NAMALWA (cell line): ENCODE measurements around the gene RALB.

Experiments
- DNase-seq: peaks from one replicate; pipeline ENCODE4 v3.0.0-alpha.2; 2015; ENCODE audit warnings: low spot score

The RALB gene

DNA sequence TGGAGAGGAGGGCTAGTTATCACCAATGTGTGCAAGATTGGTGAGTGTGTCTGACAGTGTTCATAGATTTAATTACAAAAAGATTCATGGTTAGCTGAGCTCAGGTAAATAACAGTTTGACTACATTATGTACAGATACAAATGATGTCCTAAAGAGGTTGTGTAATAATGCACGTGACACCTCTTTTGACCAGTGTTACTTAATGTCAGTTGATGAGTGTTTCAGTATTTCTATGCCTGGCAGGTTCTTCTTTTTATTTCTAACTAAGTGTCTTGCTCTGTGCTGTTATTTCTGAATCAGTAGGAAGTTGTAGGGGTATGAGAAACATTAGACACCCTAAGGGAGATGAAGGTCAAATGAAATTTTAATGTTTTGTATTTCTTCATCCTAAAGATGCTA, 85.4 kb downstream of the RALB start:
- DNase-seq: no peak

DNA sequence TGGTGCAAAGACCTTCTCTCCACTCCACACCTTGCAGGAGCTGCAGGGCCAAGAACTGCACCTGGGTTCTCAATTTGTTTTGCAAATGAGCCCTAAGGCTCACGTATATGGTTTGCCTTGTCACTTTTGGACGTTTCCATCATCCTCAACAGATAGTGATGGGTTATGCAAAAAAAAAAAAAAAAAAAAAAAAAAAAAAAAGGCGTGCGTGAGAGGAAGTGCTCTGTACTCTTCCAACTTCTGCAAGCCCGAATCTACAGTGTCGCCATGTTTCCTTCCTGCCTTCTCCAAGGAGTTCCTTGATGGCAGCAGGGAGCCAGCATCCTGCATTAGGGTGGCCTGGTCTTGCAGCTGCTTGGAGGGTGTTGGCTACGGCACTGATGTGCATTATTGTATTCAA, 89.3 kb downstream of the RALB start:
- DNase-seq: no peak

DNA sequence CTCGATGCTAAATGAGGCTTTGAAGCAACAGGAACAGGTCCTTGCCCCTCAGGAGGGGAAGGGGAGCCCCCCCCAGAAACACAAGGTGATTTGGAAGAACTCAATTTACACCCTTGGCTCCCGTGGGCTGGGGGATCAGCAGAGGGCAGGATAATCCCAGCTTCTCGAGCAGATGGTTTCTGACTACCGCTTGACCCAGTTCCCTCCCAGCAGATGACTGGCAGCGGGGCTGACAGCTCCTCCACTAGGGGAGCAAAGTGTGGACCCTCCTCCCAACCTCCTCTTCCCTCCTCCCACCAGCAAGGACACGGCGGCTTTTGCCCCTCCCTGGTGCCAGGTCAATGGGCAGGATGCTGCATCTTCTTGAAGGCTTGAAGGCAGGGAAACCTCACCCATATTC, 89.8 kb downstream of the RALB start:
- DNase-seq: no peak

DNA sequence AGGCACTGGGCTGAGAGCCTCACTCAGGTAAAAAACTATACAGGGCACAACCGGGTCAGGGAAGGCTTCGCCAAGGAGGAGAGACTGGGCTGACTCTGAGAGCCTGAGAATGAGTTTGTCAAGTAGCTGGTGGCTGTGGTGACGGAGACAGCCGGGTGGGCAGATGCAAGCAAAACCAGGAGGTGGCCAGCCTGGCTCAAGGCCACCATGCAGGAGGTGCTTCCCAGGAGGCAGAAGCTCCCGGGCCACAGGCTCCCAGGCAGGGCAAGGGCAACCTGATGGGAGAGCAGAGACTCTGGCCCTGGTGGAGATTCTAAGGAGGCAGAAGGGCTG, 90.4 kb downstream of the RALB start:
- DNase-seq: no peak

DNA sequence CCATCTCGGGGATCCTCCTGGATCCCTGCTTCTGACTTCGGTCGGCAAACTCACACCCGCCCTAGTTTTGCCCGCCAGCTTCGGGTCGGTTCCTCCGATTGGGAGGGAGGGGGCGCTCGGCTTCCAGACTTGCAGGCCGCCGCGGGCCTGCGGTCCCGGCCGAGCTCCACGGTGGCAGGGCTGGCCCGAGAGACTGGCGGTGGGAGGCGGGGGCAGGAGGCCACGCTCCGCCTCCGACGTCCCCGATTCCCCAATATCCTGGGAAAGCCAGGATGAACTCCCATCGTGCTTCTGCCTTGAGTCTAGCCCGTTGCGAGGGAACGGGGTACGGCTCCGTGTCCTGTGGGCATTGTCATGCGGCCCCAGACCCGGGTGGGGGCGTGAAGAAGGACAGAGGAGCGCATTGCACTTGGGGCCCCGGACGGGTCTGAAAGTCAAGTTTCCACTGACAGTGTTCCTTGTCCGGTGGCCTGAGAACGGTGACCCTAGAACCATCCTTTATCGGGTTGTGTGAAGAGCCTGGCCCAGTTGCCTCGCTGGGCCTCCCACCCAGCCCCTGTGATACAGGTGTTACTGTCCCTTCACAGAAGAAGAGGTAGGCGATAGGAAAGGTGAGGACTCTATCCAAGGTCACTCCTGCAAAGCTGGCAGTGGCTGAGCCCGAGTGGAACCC, 90.9 kb downstream of the RALB start:
- no peak for DNase-seq
